ENCODE results near the gene THRSP.

DNA sequence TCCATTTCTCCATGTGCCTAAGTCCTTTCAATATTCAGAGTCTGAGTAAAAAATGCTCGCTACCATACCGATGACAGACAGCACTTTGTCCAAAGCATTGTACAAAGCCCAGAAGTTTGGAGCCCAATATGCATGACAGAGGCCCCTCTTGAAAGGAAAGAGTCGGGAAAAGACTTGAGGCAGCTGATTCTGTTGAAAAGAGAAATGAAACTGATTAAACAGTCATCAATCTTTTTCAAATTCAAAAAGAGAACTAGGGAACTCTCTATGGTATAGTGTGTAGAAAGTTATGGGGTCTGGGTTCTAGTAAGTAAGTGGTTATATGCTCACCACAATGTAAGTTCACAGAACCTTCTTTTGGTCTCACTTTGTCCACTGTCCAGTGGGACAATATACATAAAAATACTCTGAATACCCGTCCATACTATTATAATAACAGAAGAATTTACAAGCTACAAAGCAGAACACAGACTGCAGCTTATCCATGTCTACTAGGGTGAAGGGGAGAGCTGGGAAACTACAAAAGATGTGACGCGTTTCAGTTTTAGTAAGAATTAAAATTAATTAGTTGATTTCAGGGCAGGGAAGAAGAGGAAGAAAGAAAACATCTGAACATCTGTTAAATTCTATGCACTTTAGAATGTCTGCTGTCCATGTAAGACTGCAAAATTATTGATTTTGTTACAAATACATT is 49.1 kb downstream of the THRSP start:
- TF ChIP-seq SMC3 (IDR thresholded peaks at IDR 0.05; ENCODE audit: low read depth, low read length): no peak
- TF ChIP-seq POLR2AphosphoS5 (IDR thresholded peaks at IDR 0.05; ENCODE audit: low read depth, low read length): no peak
- TF ChIP-seq CTCF (IDR thresholded peaks at IDR 0.05): no peak
- TF ChIP-seq, protein P1, sequence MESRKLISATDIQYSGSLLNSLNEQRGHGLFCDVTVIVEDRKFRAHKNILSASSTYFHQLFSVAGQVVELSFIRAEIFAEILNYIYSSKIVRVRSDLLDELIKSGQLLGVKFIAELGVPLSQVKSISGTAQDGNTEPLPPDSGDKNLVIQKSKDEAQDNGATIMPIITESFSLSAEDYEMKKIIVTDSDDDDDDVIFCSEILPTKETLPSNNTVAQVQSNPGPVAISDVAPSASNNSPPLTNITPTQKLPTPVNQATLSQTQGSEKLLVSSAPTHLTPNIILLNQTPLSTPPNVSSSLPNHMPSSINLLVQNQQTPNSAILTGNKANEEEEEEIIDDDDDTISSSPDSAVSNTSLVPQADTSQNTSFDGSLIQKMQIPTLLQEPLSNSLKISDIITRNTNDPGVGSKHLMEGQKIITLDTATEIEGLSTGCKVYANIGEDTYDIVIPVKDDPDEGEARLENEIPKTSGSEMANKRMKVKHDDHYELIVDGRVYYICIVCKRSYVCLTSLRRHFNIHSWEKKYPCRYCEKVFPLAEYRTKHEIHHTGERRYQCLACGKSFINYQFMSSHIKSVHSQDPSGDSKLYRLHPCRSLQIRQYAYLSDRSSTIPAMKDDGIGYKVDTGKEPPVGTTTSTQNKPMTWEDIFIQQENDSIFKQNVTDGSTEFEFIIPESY (IDR thresholded peaks at IDR 0.05; ENCODE audit: borderline replicate concordance, low read depth): no peak
- TF ChIP-seq, protein P2, sequence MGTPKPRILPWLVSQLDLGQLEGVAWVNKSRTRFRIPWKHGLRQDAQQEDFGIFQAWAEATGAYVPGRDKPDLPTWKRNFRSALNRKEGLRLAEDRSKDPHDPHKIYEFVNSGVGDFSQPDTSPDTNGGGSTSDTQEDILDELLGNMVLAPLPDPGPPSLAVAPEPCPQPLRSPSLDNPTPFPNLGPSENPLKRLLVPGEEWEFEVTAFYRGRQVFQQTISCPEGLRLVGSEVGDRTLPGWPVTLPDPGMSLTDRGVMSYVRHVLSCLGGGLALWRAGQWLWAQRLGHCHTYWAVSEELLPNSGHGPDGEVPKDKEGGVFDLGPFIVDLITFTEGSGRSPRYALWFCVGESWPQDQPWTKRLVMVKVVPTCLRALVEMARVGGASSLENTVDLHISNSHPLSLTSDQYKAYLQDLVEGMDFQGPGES (IDR thresholded peaks at IDR 0.05; ENCODE audit: low read depth, low read length): no peak
- no peak for TF ChIP-seq NFIC (IDR thresholded peaks at IDR 0.05; ENCODE audit: borderline replicate concordance)
- no peak for TF ChIP-seq YY1 (IDR thresholded peaks at IDR 0.05; ENCODE audit: low read depth)
- TF ChIP-seq EP300 (IDR thresholded peaks at IDR 0.05; ENCODE audit: borderline replicate concordance in 1 of 2, low read depth in 1 of 2, low read length in 1 of 2): no peak
- TF ChIP-seq MXI1 (IDR thresholded peaks at IDR 0.05; ENCODE audit: low read depth, low read length): no peak
- no peak for TF ChIP-seq TAF1 (IDR thresholded peaks at IDR 0.05; ENCODE audit: borderline replicate concordance, low read depth, low read length)
- no peak for TF ChIP-seq NRF1 (IDR thresholded peaks at IDR 0.05; ENCODE audit: low read depth, low read length)
- TF ChIP-seq EZH2phosphoT487 (IDR thresholded peaks at IDR 0.05; ENCODE audit: borderline replicate concordance, low read depth): no peak
- TF ChIP-seq JUND (IDR thresholded peaks at IDR 0.05): no peak
- TF ChIP-seq CHD2 (IDR thresholded peaks at IDR 0.05; ENCODE audit: low read length, partially characterized antibody): no peak

Measured in SK-N-SH (cell line).